SK-N-SH (cell line): ENCODE measurements around the gene SH3D21. TPM values are rescaled to one million over a fixed set of nuclear protein-coding genes. Genes with fewer than 3 reads are reported as not detected.
A peak's percentile ranks its signal among the peaks of the same experiment; 100 is the strongest.

Source experiments
- CTCF ChIA-PET: fragments of 300-600, 350-600 bp; formaldehyde crosslinking; extraction: SDS; loops from one replicate; lab custom pipeline; 2021; lab: Yijun Ruan, JAX
- POLR2A ChIA-PET: fragments of 350-600 bp; sonication (Branson Sonifier 250); formaldehyde crosslinking; extraction: SDS; loops from one replicate; lab custom pipeline; 2020; ENCODE audit warnings: antibody characterized with exemption, inconsistent platforms; lab: Yijun Ruan, JAX
- DNase-seq: peaks from one replicate; pipeline ENCODE4 v3.0.0; 2012
- H2AFZ ChIP-seq: fragments of 200-600 bp; sonication (generic); 2 replicates; pipeline ENCODE4 v1.8.1; 2016; ENCODE audit warnings: antibody characterized with exemption, mild to moderate bottlenecking, low read depth
- H3F3A ChIP-seq: fragments of 200-600 bp; sonication (generic); replicated peaks from 2 replicates; pipeline ENCODE3; 2016; ENCODE audit warnings: antibody characterized with exemption, mild to moderate bottlenecking; ENCODE audit not compliant: insufficient read depth
- H3K27ac ChIP-seq, 2 experiments: fragments of 200-500 bp in 1 of 2; fragments of 200-600 bp in 1 of 2; sonication (Bioruptor generic) in 1 of 2; sonication (generic), shearing (Covaris generic) in 1 of 2; 2 replicates each; pipeline versions ENCODE4 v1.5.1 to v1.6.1; 2014 to 2016; ENCODE audit warnings: low read depth in 2 of 2, inconsistent platforms in 1 of 2, low read length in 1 of 2, mild to moderate bottlenecking in 1 of 2, mixed read lengths in 1 of 2
- H3K27me3 ChIP-seq: fragments of 200-600 bp; sonication (generic), shearing (Covaris generic); 2 replicates; pipeline ENCODE4 v1.6.1; 2016; ENCODE audit warnings: mixed run types; ENCODE audit not compliant: insufficient read depth
- H3K36me3 ChIP-seq, 2 experiments: fragments of 200-500 bp in 1 of 2; fragments of 200-600 bp in 1 of 2; sonication (Bioruptor generic) in 1 of 2; sonication (generic) in 1 of 2; replicated peaks in 1 of 2; 2 replicates each; pipeline versions ENCODE3 to v1.5.1; 2014 to 2016; ENCODE audit warnings: low read length in 1 of 2, mild to moderate bottlenecking in 1 of 2; ENCODE audit not compliant: insufficient read depth in 2 of 2, control insufficient read depth in 1 of 2
- H3K4me1 ChIP-seq, 2 experiments: fragments of 200-500 bp in 1 of 2; fragments of 200-600 bp in 1 of 2; sonication (Bioruptor generic) in 1 of 2; sonication (generic), shearing (Covaris generic) in 1 of 2; 2 replicates each; pipeline versions ENCODE4 v1.5.1 to v1.6.1; 2014 to 2016; ENCODE audit warnings: low read depth in 1 of 2, low read length in 1 of 2, mixed run types in 1 of 2; ENCODE audit not compliant: insufficient read depth in 2 of 2, control insufficient read depth in 1 of 2
- H3K4me2 ChIP-seq: fragments of 200-600 bp; sonication (generic), shearing (Covaris generic); 2 replicates; pipeline ENCODE4 v1.6.1; 2017; ENCODE audit warnings: mixed run types
- H3K4me3 ChIP-seq, 2 experiments: fragments of 200-500 bp in 1 of 2; fragments of 200-600 bp in 1 of 2; sonication (Bioruptor generic) in 1 of 2; sonication (generic), shearing (Covaris generic) in 1 of 2; 2 replicates each; pipeline versions ENCODE4 v1.5.1 to v1.8.1; 2014 to 2016; ENCODE audit warnings: low read depth in 2 of 2, inconsistent platforms in 1 of 2, low read length in 1 of 2, mild to moderate bottlenecking in 1 of 2, mixed read lengths in 1 of 2, moderate library complexity in 1 of 2
- H3K79me2 ChIP-seq: fragments of 200-600 bp; sonication (generic); 2 replicates; pipeline ENCODE4 v1.8.1; 2017; ENCODE audit warnings: mild to moderate bottlenecking; ENCODE audit not compliant: insufficient read depth
- H3K9ac ChIP-seq: fragments of 200-600 bp; sonication (generic); 2 replicates; pipeline ENCODE4 v1.6.1; 2017; ENCODE audit warnings: mixed run types
- H3K9me2 ChIP-seq: fragments of 200-600 bp; sonication (generic); 2 replicates; pipeline ENCODE4 v1.6.1; 2017; ENCODE audit warnings: mixed run types
- H3K9me3 ChIP-seq: fragments of 200-600 bp; sonication (generic); 2 replicates; pipeline ENCODE4 v1.6.1; 2017; ENCODE audit warnings: mixed run types, mild to moderate bottlenecking, moderate library complexity
- H4K20me1 ChIP-seq: fragments of 200-600 bp; sonication (generic); 2 replicates; pipeline ENCODE4 v1.6.1; 2017; ENCODE audit warnings: mild to moderate bottlenecking, mixed run types; ENCODE audit not compliant: insufficient read depth
- CTCF ChIP-seq: fragments of 200-600 bp; sonication (generic); IDR thresholded peaks from 2 replicates; pipeline ENCODE4 v1.6.1; 2017; ENCODE audit warnings: antibody characterized with exemption, mild to moderate bottlenecking, moderate library complexity
- ELF1 ChIP-seq: IDR thresholded peaks from 2 replicates; pipeline ENCODE4 v1.4.0; 2012
- EP300 ChIP-seq, 2 experiments: IDR thresholded peaks; 2 replicates each; pipeline versions ENCODE4 v1.4.0 to v1.6.1; 2012; ENCODE audit warnings: borderline replicate concordance in 1 of 2, low read depth in 1 of 2, low read length in 1 of 2
- FOXJ3 ChIP-seq: sonication (generic); formaldehyde crosslinking; IDR thresholded peaks from 2 replicates; pipeline ENCODE4 v1.5.1; 2020; ENCODE audit warnings: mild to moderate bottlenecking, missing genetic modification reagents
- FOXM1 ChIP-seq: IDR thresholded peaks from 2 replicates; pipeline ENCODE4 v1.4.0; 2012; ENCODE audit warnings: low read depth, mild to moderate bottlenecking
- GABPA ChIP-seq: IDR thresholded peaks from 2 replicates; pipeline ENCODE4 v1.4.0; 2012; ENCODE audit warnings: low read depth, mild to moderate bottlenecking
- GATA2 ChIP-seq: sonication (generic); formaldehyde crosslinking; IDR thresholded peaks from 2 replicates; pipeline ENCODE4 v1.5.0; 2020; ENCODE audit warnings: mild to moderate bottlenecking, missing genetic modification reagents
- JUND ChIP-seq: IDR thresholded peaks from 2 replicates; pipeline ENCODE4 v1.4.0; 2012
- MAX ChIP-seq: IDR thresholded peaks from 2 replicates; pipeline ENCODE4 v1.4.0; 2012; ENCODE audit warnings: low read depth
- MEF2A ChIP-seq: IDR thresholded peaks from 2 replicates; pipeline ENCODE4 v1.4.0; 2012; ENCODE audit warnings: low read depth, borderline replicate concordance
- MXI1 ChIP-seq: IDR thresholded peaks from 2 replicates; pipeline ENCODE4 v1.6.1; 2012; ENCODE audit warnings: mild to moderate bottlenecking, low read depth, low read length, improper control_type of control experiment
- NRF1 ChIP-seq: IDR thresholded peaks from 2 replicates; pipeline ENCODE4 v1.6.1; 2012; ENCODE audit warnings: low read depth, mild to moderate bottlenecking, low read length
- PBX3 ChIP-seq: IDR thresholded peaks from 2 replicates; pipeline ENCODE4; 2012
- RAD21 ChIP-seq: IDR thresholded peaks from 2 replicates; pipeline ENCODE4 v1.6.1; 2012; ENCODE audit warnings: mild to moderate bottlenecking, low read length
- RCOR1 ChIP-seq: fragments of 150-350 bp; IDR thresholded peaks from 2 replicates; pipeline ENCODE4 v1.6.1; 2017; ENCODE audit warnings: antibody characterized with exemption, low read length
- RFX5 ChIP-seq: IDR thresholded peaks from 2 replicates; pipeline ENCODE4 v1.6.1; 2012; ENCODE audit warnings: mild to moderate bottlenecking, improper control_type of control experiment, low read length
- RXRA ChIP-seq: IDR thresholded peaks from 2 replicates; pipeline ENCODE4 v1.4.0; 2012; ENCODE audit warnings: low read depth, mild to moderate bottlenecking, borderline replicate concordance
- SIN3A ChIP-seq: IDR thresholded peaks from 2 replicates; pipeline ENCODE4 v1.6.1; 2012; ENCODE audit warnings: low read depth, mild to moderate bottlenecking, low read length, moderate library complexity, borderline replicate concordance
- TAF1 ChIP-seq: IDR thresholded peaks from 2 replicates; pipeline ENCODE4 v1.6.1; 2012; ENCODE audit warnings: low read depth, mild to moderate bottlenecking, low read length, moderate library complexity, borderline replicate concordance
- TCF12 ChIP-seq: IDR thresholded peaks from 2 replicates; pipeline ENCODE4 v1.4.0; 2012
- USF1 ChIP-seq: IDR thresholded peaks from 2 replicates; pipeline ENCODE4 v1.4.0; 2012; ENCODE audit warnings: low read depth, borderline replicate concordance
- USF2 ChIP-seq: fragments of 150-350 bp; IDR thresholded peaks from 2 replicates; pipeline ENCODE4 v1.6.1; 2017; ENCODE audit warnings: antibody characterized with exemption, low read length, low read depth, borderline replicate concordance
- YY1 ChIP-seq: IDR thresholded peaks from 2 replicates; pipeline ENCODE4 v1.4.0; 2012; ENCODE audit warnings: low read depth, mild to moderate bottlenecking
- ZBTB33 ChIP-seq: IDR thresholded peaks from 2 replicates; pipeline ENCODE4 v1.4.0; 2012; ENCODE audit warnings: low read depth, borderline replicate concordance
- WGBS: methylation state at CpG from one replicate; pipeline ENCODE4 v1.1.6; 2017; ENCODE audit warnings: low lambda C conversion rate; 5-methylcytosine and 5-hydroxymethylcytosine counted together
- polyA plus RNA-seq, 3 experiments: library from polyadenylated mRNA; depleted of rRNA; stranded (reverse); fragments of >200 nt; gene quantifications; 2 replicates each; pipeline ENCODE4 v1.2.3, GENCODE V29; 2012

Gene SH3D21
- polyA plus RNA-seq, 1 of the 3 experiments (the other 2 are of a cell fraction), result 1.6 TPM

GRCh38 chr1:36350659-36351226 is 44.6 kb downstream of the SH3D21 start (continued):
- no peak for TF ChIP-seq RAD21
- no peak for TF ChIP-seq YY1
- peak; percentile 29 for TF ChIP-seq GABPA
- no peak for TF ChIP-seq RCOR1

GRCh38 chr1:36351227-36351977 is 45.2 kb downstream of the SH3D21 start:
- Histone ChIP-seq H3K4me2 (peak overlapping the region; percentile 80), H3K9ac (peak overlapping the region; percentile 86), H3K79me2 (peaks cover 19% of the 10 kb centered on the region), H3K27ac (peak overlapping the region; percentile 96 to 100), H3K4me1 (peaks cover 32 to 50% of the 10 kb centered on the region in 2 experiments), H3K36me3 (peaks cover 31 to 54% of the 10 kb centered on the region in 2 experiments), H2AFZ (no peak overlapping the region), H3K9me2 (no peaks in the 10 kb centered on the region), H4K20me1 (no peaks in the 10 kb centered on the region), H3K4me3 (peak overlapping the region in 1 of 2 experiments; percentile 33; a peak in 1 of 4 replicates), H3K27me3 (no peaks in the 10 kb centered on the region), H3K9me3 (no peaks in the 10 kb centered on the region), H3F3A (peaks cover 41% of the 10 kb centered on the region)
- CTCF ChIA-PET, result interaction anchor here (0.7 to 7.4 kb wide), 9 partner anchors 9 to 787 kb away, joined by 3 to 86 read pairs (median 5); no protein-coding TSS in a partner anchor
- DNase-seq, result peak; percentile 88
- WGBS, result 4% methylated on average over 6 of the region's 14 CpGs
- POLR2A ChIA-PET, result interaction anchor here (0.8 to 2.0 kb wide), 4 partner anchors 9 to 35 kb away, joined by 3 to 10 read pairs (median 4); no protein-coding TSS in a partner anchor
- TF ChIP-seq FOXJ3 (CRISPR knock-in tag), result no peak
- TF ChIP-seq RCOR1, result no peak
- no peak for TF ChIP-seq GATA2 (CRISPR knock-in tag)
- peak; percentile 47; the same call in 1 of the 2 replicates for TF ChIP-seq ZBTB33
- no peak for TF ChIP-seq NRF1
- peak; percentile 52 for TF ChIP-seq TCF12
- peak; percentile 88 for TF ChIP-seq MXI1
- peak; percentile 92 for TF ChIP-seq MAX
- TF ChIP-seq ELF1, result peak; percentile 82
- TF ChIP-seq PBX3, result peak; percentile 58
- peak; percentile 55; the same call in 1 of the 2 replicates for TF ChIP-seq YY1
- TF ChIP-seq JUND, result peak; percentile 85
- TF ChIP-seq RFX5, result no peak
- no peak for TF ChIP-seq USF2
- TF ChIP-seq FOXM1, result 0 out of 2 replicates have a peak, but pooled peaks have one; percentile 15
- peak; percentile 93 for TF ChIP-seq RXRA
- TF ChIP-seq CTCF, result no peak; the same call in 1 of the 2 replicates
- TF ChIP-seq USF1, result no peak
- TF ChIP-seq SIN3A, result no peak
- TF ChIP-seq TAF1, result 0 out of 2 replicates have a peak, but pooled peaks have one; percentile 45
- TF ChIP-seq EP300 (IDR thresholded peaks at IDR 0.05; ENCODE audit: borderline replicate concordance in 1 of 2, low read depth in 1 of 2, low read length in 1 of 2), result peak in 1 of 2 experiments; percentile 72; a peak in 1 of 4 replicates
- TF ChIP-seq MEF2A, result no peak
